Urinary bladder (tissue), 4 donors: ENCODE measurements around the gene CSNK1A1. TPM values are rescaled to one million over a fixed set of nuclear protein-coding genes. Genes with fewer than 3 reads are reported as not detected.
"Not testable (repeated sequence)": the region's sequence is repeated elsewhere in the genome, so short reads cannot be mapped to it uniquely, and the experiment has no call there.

Experiments
- DNase-seq: peaks from one replicate; pipeline ENCODE4 v3.0.0-alpha.2; 2015; ENCODE audit errors: extremely low spot score
- H3K27ac ChIP-seq: one replicate; pipeline ENCODE4 v1.5.1; 2013; ENCODE audit warnings: low read depth, mild to moderate bottlenecking, moderate library complexity
- H3K36me3 ChIP-seq: one replicate; pipeline ENCODE4 v1.6.1; 2013; ENCODE audit warnings: mild to moderate bottlenecking, moderate library complexity; ENCODE audit not compliant: insufficient read depth
- H3K4me1 ChIP-seq: one replicate; pipeline ENCODE4 v1.6.1; 2013; ENCODE audit warnings: mild to moderate bottlenecking, moderate library complexity; ENCODE audit not compliant: insufficient read depth
- H3K4me3 ChIP-seq: one replicate; pipeline ENCODE4 v1.5.1; 2013; ENCODE audit warnings: low read depth, low read length
- WGBS: extraction: QIAGEN DNeasy Blood & Tissue Kit; methylation state at CpG from one replicate; pipeline ENCODE4 v1.1.7; 2013; 5-methylcytosine and 5-hydroxymethylcytosine counted together
- polyA plus RNA-seq: library from polyadenylated mRNA; stranded (reverse); fragments of 200-250 nt; gene quantifications from one replicate; pipeline ENCODE4 v1.2.3, GENCODE V29; 2013
- total RNA-seq: library from RNA; depleted of rRNA; stranded (reverse); fragments of >200 nt; gene quantifications from one replicate; pipeline ENCODE4 v1.2.3, GENCODE V29; 2014
- donor health status: healthy with polysubstance abuse.
- donor health status: healthy.

The CSNK1A1 gene
- total and polyA plus RNA-seq, 2 donors: 144 to 343 TPM

DNA sequence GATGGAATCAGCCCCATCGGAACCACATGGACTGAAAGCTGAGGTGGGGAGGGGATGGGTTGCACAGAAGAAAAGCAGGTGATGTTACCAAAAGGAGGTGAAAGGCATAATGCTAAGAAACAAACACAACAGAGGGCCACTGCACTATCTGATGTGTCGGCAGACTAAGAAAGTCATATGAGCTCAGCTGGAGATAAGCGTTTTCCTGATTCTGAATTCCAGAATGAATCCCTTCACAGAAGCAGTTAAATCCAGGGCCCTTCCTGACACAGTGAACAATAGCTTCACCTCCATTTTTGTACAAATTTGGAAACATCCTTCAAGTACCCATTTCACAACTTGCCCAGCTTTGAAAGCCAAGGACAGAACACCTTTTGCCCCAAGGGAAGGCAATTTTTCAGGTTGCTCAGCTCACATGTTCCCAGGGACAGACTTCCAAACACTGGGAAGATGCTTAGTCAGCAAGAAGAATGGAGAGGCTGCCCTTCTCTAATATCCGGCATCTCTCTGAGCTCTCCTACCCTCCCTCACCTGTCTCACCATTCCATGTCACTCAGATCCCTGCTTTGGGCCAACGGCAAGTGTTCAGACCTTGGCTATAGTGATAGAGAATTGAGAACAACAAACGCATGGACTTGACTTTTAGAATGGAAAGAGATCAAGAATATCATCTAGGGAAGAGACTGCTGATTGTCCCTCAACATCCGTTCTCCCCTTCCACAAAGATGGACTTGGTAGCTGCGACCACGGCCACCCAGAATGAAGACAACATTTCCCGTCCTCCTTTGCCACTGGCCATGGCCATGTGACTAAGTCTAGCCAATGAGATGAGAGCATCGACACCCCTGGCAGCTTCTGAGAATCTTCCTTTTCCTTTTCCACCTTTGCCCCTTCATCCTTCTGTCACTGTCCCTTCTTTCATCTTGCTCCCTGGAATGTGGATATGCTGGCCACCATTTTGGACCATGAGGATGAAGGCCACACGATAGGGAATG is 103.6 kb downstream of the CSNK1A1 start:
- Histone ChIP-seq H3K27ac (peak overlapping the region; percentile 44), H3K36me3 (no peaks in the 10 kb centered on the region), H3K4me1 (peaks cover 2% of the 10 kb centered on the region), H3K4me3 (no peak overlapping the region)
- DNase-seq: no peak
- 78% methylated on average over 12 of the region's 12 CpGs for WGBS

DNA sequence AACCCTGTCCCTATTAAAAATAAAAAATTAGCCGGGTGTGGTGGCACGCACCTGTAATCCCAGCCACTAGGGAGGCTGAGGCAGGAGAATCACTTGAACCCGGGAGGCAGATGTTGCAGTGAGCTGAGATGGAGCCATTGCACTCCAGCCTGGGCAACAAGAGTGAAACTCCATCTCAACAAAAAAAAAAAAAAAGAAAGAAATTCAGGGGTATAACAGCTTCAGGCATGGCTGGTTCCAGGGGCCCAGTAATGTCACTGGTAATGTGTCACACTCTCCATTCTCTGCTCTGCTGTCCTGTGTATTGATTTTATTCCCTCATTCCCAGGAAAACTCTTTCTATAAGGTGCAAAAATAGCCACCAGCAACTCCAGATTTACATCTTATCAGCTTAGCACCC is 104.4 kb downstream of the CSNK1A1 start:
- not testable (repeated sequence) for H3K27ac ChIP-seq, H3K36me3 ChIP-seq, DNase-seq, H3K4me3 ChIP-seq, H3K4me1 ChIP-seq
- WGBS: 99% methylated on average over 3 of the region's 3 CpGs

- H3K4me1 ChIP-seq: no peaks in the 10 kb centered on the region
- no peak overlapping the region for H3K4me3 ChIP-seq
- H3K27ac ChIP-seq: peak overlapping the region; percentile 74
- H3K36me3 ChIP-seq: no peaks in the 10 kb centered on the region
- 23% methylated on average over 9 of the region's 9 CpGs for WGBS
- no peak for DNase-seq
Observed at GRCh38 chr5:149445739-149446369, 105.4 kb downstream of the CSNK1A1 start.

GRCh38 chr5:149445343-149445738 is 105.9 kb downstream of the CSNK1A1 start:
- Histone ChIP-seq H3K36me3 (no peaks in the 10 kb centered on the region), H3K4me1 (no peaks in the 10 kb centered on the region), H3K4me3 (no peak overlapping the region), H3K27ac (peak overlapping the region; percentile 74)
- 57% methylated on average over 7 of the region's 7 CpGs for WGBS
- no peak for DNase-seq

GRCh38 chr5:149444430-149444829 is 106.8 kb downstream of the CSNK1A1 start:
- WGBS: 81% methylated on average over 4 of the region's 4 CpGs
- H3K36me3 ChIP-seq, H3K4me3 ChIP-seq, DNase-seq, H3K4me1 ChIP-seq, H3K27ac ChIP-seq: not testable (repeated sequence)

DNA sequence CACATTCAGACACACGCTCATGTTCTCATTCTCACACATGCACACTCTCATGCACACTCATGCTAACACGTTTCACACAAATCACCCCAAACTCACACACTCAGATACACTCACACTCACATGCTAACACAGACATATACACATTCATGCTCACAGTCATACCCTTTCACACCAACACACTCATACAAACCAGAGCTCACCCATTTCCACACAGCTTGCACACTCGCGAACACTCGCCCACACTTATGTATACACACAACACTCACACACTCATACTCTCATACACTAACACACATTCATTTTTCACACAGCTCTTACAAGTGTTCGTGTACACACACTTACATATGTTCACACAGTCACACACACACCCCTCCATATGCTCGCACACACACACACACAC is 108.0 kb downstream of the CSNK1A1 start:
- no peaks in the 10 kb centered on the region for H3K4me1 ChIP-seq
- no peak overlapping the region for H3K27ac ChIP-seq
- DNase-seq: no peak
- H3K4me3 ChIP-seq: no peak overlapping the region
- no peaks in the 10 kb centered on the region for H3K36me3 ChIP-seq
- 94% methylated on average over 7 of the region's 7 CpGs for WGBS

DNA sequence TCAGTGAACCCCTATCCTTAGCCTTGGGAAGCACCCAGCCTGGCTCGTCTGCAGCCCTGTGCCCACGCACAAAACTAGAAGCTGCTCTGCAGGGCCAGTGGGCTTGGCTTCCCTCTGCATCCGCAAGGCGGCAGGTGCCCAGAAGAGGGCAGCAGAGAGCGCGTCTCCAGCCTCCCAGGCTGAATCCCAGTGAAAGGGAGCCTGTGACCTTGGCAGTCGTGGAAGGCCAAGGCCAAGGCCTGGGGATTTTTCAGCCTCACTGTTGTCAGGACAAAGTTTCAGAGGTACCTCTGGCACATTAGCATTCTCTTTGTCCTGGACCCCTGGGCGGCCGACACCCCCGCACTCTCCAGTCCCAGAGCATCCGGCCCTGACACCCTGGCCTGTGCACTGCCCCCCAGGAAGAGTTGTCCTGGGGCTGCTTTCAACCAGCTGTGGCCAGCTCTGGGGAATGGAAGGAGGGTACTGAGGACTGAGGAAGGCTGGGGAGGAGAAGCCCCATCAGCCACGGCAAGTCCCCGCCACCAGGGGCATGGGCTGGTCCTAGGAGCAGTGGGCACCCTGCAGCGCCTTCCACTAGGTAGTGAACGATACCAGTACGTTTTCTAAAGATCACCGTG is 108.6 kb downstream of the CSNK1A1 start:
- no peak for DNase-seq
- 41% methylated on average over 17 of the region's 17 CpGs for WGBS
- Histone ChIP-seq H3K4me1 (no peaks in the 10 kb centered on the region), H3K4me3 (no peak overlapping the region), H3K27ac (peak overlapping the region; percentile 26), H3K36me3 (no peaks in the 10 kb centered on the region)

Other genes with a start within 250 kb of the CSNK1A1 start
- 17.6 TPM for gene GRPEL2, start 205.9 kb downstream of the CSNK1A1 start, total RNA-seq
- gene GRPEL2, start 205.9 kb downstream of the CSNK1A1 start, polyA plus RNA-seq: 5.1 TPM
- gene PCYOX1L, start 193.4 kb downstream of the CSNK1A1 start, total RNA-seq: 8.1 TPM
- 7.8 TPM for gene PCYOX1L, start 193.4 kb downstream of the CSNK1A1 start, polyA plus RNA-seq
- gene IL17B, start 172.1 kb downstream of the CSNK1A1 start, total RNA-seq: 8.9 TPM
- 3.7 TPM for gene IL17B, start 172.1 kb downstream of the CSNK1A1 start, polyA plus RNA-seq
- 5.6 TPM for gene ARHGEF37, start 30.1 kb upstream of the CSNK1A1 start, total RNA-seq
- 14.2 TPM for gene ARHGEF37, start 30.1 kb upstream of the CSNK1A1 start, polyA plus RNA-seq
- 3.9 TPM for gene PPARGC1B, start 178.9 kb upstream of the CSNK1A1 start, total RNA-seq
- gene PPARGC1B, start 178.9 kb upstream of the CSNK1A1 start, polyA plus RNA-seq: 7.6 TPM